GM23338 (cell line): Measurements from ENCODE around the gene DMKN. TPM values are rescaled to one million over a fixed set of nuclear protein-coding genes. Genes with fewer than 3 reads are reported as not detected.
A peak's percentile ranks its signal among the peaks of the same experiment; 100 is the strongest.

ENCODE experiments used
- ATAC-seq: fragments of 200-7000 bp; cut with Tn5 transposase; 3 replicates; pipeline ENCODE4 v1.9.1; 2020
- DNase-seq: peaks from one replicate; pipeline ENCODE4 v3.0.0-alpha.2; 2015; ENCODE audit warnings: low spot score
- H2AFZ ChIP-seq: fragments of 200-600 bp; sonication (generic); 2 replicates; pipeline ENCODE4 v1.8.0; 2016; ENCODE audit warnings: antibody characterized with exemption, mild to moderate bottlenecking, moderate library complexity
- H3F3A ChIP-seq: fragments of 200-600 bp; sonication (generic); replicated peaks from 2 replicates; pipeline ENCODE4 v1.8.0; 2017; ENCODE audit warnings: antibody characterized with exemption, mixed run types, low read depth
- H3K27ac ChIP-seq: fragments of 200-600 bp; sonication (generic); 2 replicates; pipeline ENCODE4 v1.6.1; 2016; ENCODE audit warnings: low read depth
- H3K27me3 ChIP-seq: fragments of 200-600 bp; sonication (generic); 2 replicates; pipeline ENCODE4 v1.8.0; 2016; ENCODE audit warnings: mild to moderate bottlenecking, mixed run types, moderate library complexity; ENCODE audit not compliant: insufficient read depth
- H3K36me3 ChIP-seq: fragments of 200-600 bp; sonication (generic); 2 replicates; pipeline ENCODE4 v1.8.0; 2016; ENCODE audit warnings: mild to moderate bottlenecking; ENCODE audit not compliant: insufficient read depth
- H3K4me1 ChIP-seq: fragments of 200-600 bp; sonication (generic); 2 replicates; pipeline ENCODE4 v1.8.0; 2016; ENCODE audit warnings: mild to moderate bottlenecking, moderate library complexity; ENCODE audit not compliant: insufficient read depth
- H3K4me2 ChIP-seq: fragments of 200-600 bp; sonication (generic); 2 replicates; pipeline ENCODE4 v1.7.1; 2017; ENCODE audit warnings: mixed run types
- H3K4me3 ChIP-seq: fragments of 200-600 bp; sonication (generic); 2 replicates; pipeline ENCODE4 v1.6.1; 2016; ENCODE audit warnings: mixed run types
- H3K79me2 ChIP-seq: fragments of 200-600 bp; sonication (generic); replicated peaks from 2 replicates; pipeline ENCODE4 v1.8.0; 2017; ENCODE audit warnings: mild to moderate bottlenecking; ENCODE audit not compliant: insufficient read depth
- H3K9me2 ChIP-seq: fragments of 200-600 bp; sonication (generic); 2 replicates; pipeline ENCODE4 v1.8.0; 2017; ENCODE audit not compliant: insufficient read depth
- H4K20me1 ChIP-seq: fragments of 200-600 bp; sonication (generic); replicated peaks from 2 replicates; pipeline ENCODE4 v1.8.0; 2017; ENCODE audit warnings: mild to moderate bottlenecking; ENCODE audit not compliant: insufficient read depth
- H3K27ac Mint-ChIP-seq: 2 replicates; pipeline ENCODE4 v1.8.0; 2020; ENCODE audit warnings: inconsistent platforms, mild to moderate bottlenecking, moderate library complexity, mixed read lengths
- H3K27me3 Mint-ChIP-seq: 3 replicates; pipeline ENCODE4 v1.8.0; 2022; ENCODE audit warnings: low read depth, mild to moderate bottlenecking, moderate library complexity, mixed read lengths, inconsistent platforms; ENCODE audit not compliant: insufficient read depth, poor library complexity
- H3K36me3 Mint-ChIP-seq: 3 replicates; pipeline ENCODE4 v1.8.0; 2021; ENCODE audit warnings: low read depth, mild to moderate bottlenecking, inconsistent platforms, moderate library complexity, mixed read lengths
- H3K4me1 Mint-ChIP-seq: 3 replicates; pipeline ENCODE4 v1.8.0; 2020; ENCODE audit warnings: mild to moderate bottlenecking, inconsistent platforms, mixed read lengths
- H3K4me3 Mint-ChIP-seq: 3 replicates; pipeline ENCODE4 v1.8.0; 2021; ENCODE audit warnings: moderate library complexity, mild to moderate bottlenecking, inconsistent platforms, mixed read lengths
- H3K9me3 Mint-ChIP-seq: 3 replicates; pipeline ENCODE4 v1.8.0; 2020; ENCODE audit warnings: moderate library complexity, mild to moderate bottlenecking, inconsistent platforms, mixed read lengths
- CREB1 ChIP-seq: fragments of 250-450 bp; sonication (Bioruptor Pico); IDR thresholded peaks from 2 replicates; pipeline ENCODE4 v1.5.0; 2020; ENCODE audit warnings: low read depth, mild to moderate bottlenecking, moderate library complexity
- CTCF ChIP-seq, 2 experiments: fragments of 200-600 bp in 1 of 2; sonication (generic) in 1 of 2; conservative IDR thresholded peaks; 2 replicates each; pipeline versions ENCODE4 v1.5.1 to v1.6.1; 2016 to 2017; ENCODE audit warnings: antibody characterized with exemption in 2 of 2, low read depth in 2 of 2, mild to moderate bottlenecking in 2 of 2, moderate library complexity in 1 of 2
- EZH2 ChIP-seq: fragments of 200-600 bp; sonication (generic); IDR thresholded peaks from one replicate; pipeline ENCODE4 v1.8.0; 2017; ENCODE audit warnings: antibody characterized with exemption, mild to moderate bottlenecking, low read depth; ENCODE audit not compliant: unreplicated experiment
- EZH2phosphoT487 ChIP-seq: fragments of 200-600 bp; sonication (generic); IDR thresholded peaks from one replicate; pipeline ENCODE4 v1.8.1; 2018; ENCODE audit warnings: antibody characterized with exemption; ENCODE audit not compliant: unreplicated experiment
- JUNB ChIP-seq: IDR thresholded peaks from one replicate; pipeline ENCODE4 v1.6.1; 2016; ENCODE audit warnings: antibody characterized with exemption; ENCODE audit not compliant: unreplicated experiment
- POLR2AphosphoS5 ChIP-seq: IDR thresholded peaks from 2 replicates; pipeline ENCODE4 v1.6.1; 2016; ENCODE audit warnings: antibody characterized with exemption, low read depth
- REST ChIP-seq: IDR thresholded peaks from one replicate; pipeline ENCODE4 v1.6.1; 2018; ENCODE audit warnings: antibody characterized with exemption; ENCODE audit not compliant: unreplicated experiment
- STAT1 ChIP-seq: IDR thresholded peaks from one replicate; pipeline ENCODE4 v1.6.1; 2016; ENCODE audit warnings: antibody characterized with exemption; ENCODE audit not compliant: unreplicated experiment
- ZNF331 ChIP-seq: fragments of 250-450 bp; sonication (Bioruptor Pico); IDR thresholded peaks from 2 replicates; pipeline ENCODE4 v1.5.0; 2020; ENCODE audit warnings: low read depth, mild to moderate bottlenecking, moderate library complexity
- ZNF462 ChIP-seq: fragments of 250-450 bp; sonication (Bioruptor Pico); IDR thresholded peaks from 2 replicates; pipeline ENCODE4 v1.5.0; 2020; ENCODE audit warnings: mild to moderate bottlenecking, moderate library complexity
- polyA plus RNA-seq: library from polyadenylated mRNA; unstranded; fragments of >200 nt; fragmentation: Nextera tagmentation; extraction: Ambion mirVana; gene quantifications from 2 replicates; pipeline ENCODE4 v1.2.1, GENCODE V29; 2016
- total RNA-seq: library from RNA; depleted of rRNA; stranded (reverse); fragments of >200 nt; shearing (Covaris generic); gene quantifications from 2 replicates; pipeline ENCODE4 v1.2.3, GENCODE V29; 2014

Gene DMKN
- total and polyA plus RNA-seq, 2 experiments from 2014 or later: 259 to 569 TPM

GRCh38 chr19:35508129-35508528 lies 5.3 kb downstream of the DMKN start (continued):
- TF ChIP-seq REST: no peak

- H4K20me1 ChIP-seq: peaks cover 18% of the 10 kb centered on the region
- H3K27me3 Mint-ChIP-seq: peaks cover 17% of the 10 kb centered on the region
- H3K4me3 ChIP-seq: no peak overlapping the region
- no peaks in the 10 kb centered on the region; the same call in 2 of the 3 replicates for H3K9me3 Mint-ChIP-seq
- H3K9me2 ChIP-seq: no peaks in the 10 kb centered on the region
- H2AFZ ChIP-seq: no peak overlapping the region
- H3K36me3 Mint-ChIP-seq: peaks cover 62% of the 10 kb centered on the region
- peaks cover 10% of the 10 kb centered on the region for H3K4me1 ChIP-seq
- H3K4me2 ChIP-seq: no peak overlapping the region; the same call in 1 of the 2 replicates
- no peak overlapping the region for H3K27ac ChIP-seq
- peaks cover 36% of the 10 kb centered on the region for H3K36me3 ChIP-seq
- peaks cover 33% of the 10 kb centered on the region for H3K79me2 ChIP-seq
- peak overlapping the region; percentile 97 for H3K4me3 Mint-ChIP-seq
- ATAC-seq (no peak), DNase-seq (no peak)
- H3F3A ChIP-seq: 0 out of 2 replicates have a peak, but pooled peaks cover 3% of the 10 kb centered on the region
- H3K4me1 Mint-ChIP-seq: peaks cover 15% of the 10 kb centered on the region
- H3K27ac Mint-ChIP-seq: no peak overlapping the region; the same call in 1 of the 2 replicates
- peaks cover 2% of the 10 kb centered on the region; the same call in 1 of the 2 replicates for H3K27me3 ChIP-seq
- TF ChIP-seq POLR2AphosphoS5 (no peak), REST (no peak), ZNF331 (CRISPR knock-in tag) (no peak), CREB1 (CRISPR knock-in tag) (no peak), EZH2 (no peak), CTCF (conservative IDR thresholded peaks at IDR 0.05; ENCODE audit: low read depth in 2 of 2) (no peak), ZNF462 (no peak), JUNB (no peak), EZH2phosphoT487 (no peak), STAT1 (no peak)
Measured at GRCh38 chr19:35507561-35507960, 5.9 kb downstream of the DMKN start.
